Measurements from ENCODE around the gene MAFG. TPM values are rescaled to one million over a fixed set of nuclear protein-coding genes. Genes with fewer than 3 reads are reported as not detected.

The MAFG gene
- total and polyA plus RNA-seq, 2 of the 13 experiments (the other 11 are each of a cell fraction or from before 2014, with no cell fraction given) = 14.5 to 20.0 TPM

- peak; percentile 68; the same call in 1 of the 2 replicates for TF ChIP-seq MEIS2 (CRISPR knock-in tag; IDR thresholded peaks at IDR 0.05)
- TF ChIP-seq SNRNP70 (IDR thresholded peaks at IDR 0.05; ENCODE audit: low read depth, low read length) = no peak
- TF ChIP-seq ZNF33B (CRISPR knock-in tag; IDR thresholded peaks at IDR 0.05) = peak; percentile 91
- no peak for TF ChIP-seq ATF5 (CRISPR knock-in tag; IDR thresholded peaks at IDR 0.05; ENCODE audit: low read depth)
- 0 out of 2 replicates have a peak, but pooled peaks have one; percentile 13 for TF ChIP-seq NCOA1 (CRISPR knock-in tag; IDR thresholded peaks at IDR 0.05)
- peak; percentile 52; the same call in 1 of the 2 replicates for TF ChIP-seq KMT2A (CRISPR knock-in tag; IDR thresholded peaks at IDR 0.05)
- 0 out of 2 replicates have a peak, but pooled peaks have one; percentile 43 for TF ChIP-seq MIER2 (CRISPR knock-in tag; IDR thresholded peaks at IDR 0.05)
- TF ChIP-seq ZNF678 (CRISPR knock-in tag; IDR thresholded peaks at IDR 0.05) = no peak
- peak; percentile 80 for TF ChIP-seq ZNF333 (CRISPR knock-in tag; IDR thresholded peaks at IDR 0.05; ENCODE audit: borderline replicate concordance)
- no peak for TF ChIP-seq CHD4 (IDR thresholded peaks at IDR 0.05; ENCODE audit: borderline replicate concordance, low read length)
- TF ChIP-seq, protein P1, sequence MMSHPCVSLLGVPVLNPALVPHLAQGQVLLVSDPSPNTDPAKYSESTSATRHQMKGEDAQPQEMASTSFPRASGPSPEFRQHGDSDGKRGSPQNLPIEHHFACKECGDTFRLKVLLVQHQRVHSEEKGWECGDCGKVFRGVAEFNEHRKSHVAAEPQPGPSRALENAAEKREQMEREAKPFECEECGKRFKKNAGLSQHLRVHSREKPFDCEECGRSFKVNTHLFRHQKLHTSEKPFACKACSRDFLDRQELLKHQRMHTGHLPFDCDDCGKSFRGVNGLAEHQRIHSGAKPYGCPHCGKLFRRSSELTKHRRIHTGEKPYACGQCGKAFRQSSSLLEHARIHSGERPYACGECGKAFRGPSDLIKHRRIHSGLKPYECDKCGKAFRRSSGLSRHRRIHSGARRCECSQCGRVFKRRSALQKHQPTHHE (CRISPR knock-in tag; IDR thresholded peaks at IDR 0.05; ENCODE audit: borderline replicate concordance) = peak; percentile 95; the same call in 1 of the 2 replicates
- TF ChIP-seq BCLAF1 (IDR thresholded peaks at IDR 0.05) = no peak
- TF ChIP-seq ZNF567 (CRISPR knock-in tag; IDR thresholded peaks at IDR 0.05; ENCODE audit: borderline replicate concordance) = peak; percentile 82; the same call in 1 of the 2 replicates
- peak; percentile 88; the same call in 1 of the 2 replicates for TF ChIP-seq ISX (CRISPR knock-in tag; conservative IDR thresholded peaks at IDR 0.05)
- TF ChIP-seq HOXA9 (CRISPR knock-in tag; IDR thresholded peaks at IDR 0.05; ENCODE audit: borderline replicate concordance) = no peak
- TF ChIP-seq KDM4B (CRISPR knock-in tag; IDR thresholded peaks at IDR 0.05) = peak; percentile 81; the same call in 1 of the 2 replicates
- TF ChIP-seq ZNF619 (CRISPR knock-in tag; IDR thresholded peaks at IDR 0.05) = peak; percentile 86; the same call in 1 of the 2 replicates
- no peak for TF ChIP-seq GABPA (IDR thresholded peaks at IDR 0.05; ENCODE audit: low read depth, low read length)
- no peak for TF ChIP-seq GABPA (CRISPR knock-in tag; IDR thresholded peaks at IDR 0.05; ENCODE audit: low read depth)
- no peak for TF ChIP-seq ZBTB44 (CRISPR knock-in tag; IDR thresholded peaks at IDR 0.05)
- no peak for TF ChIP-seq THYN1 (CRISPR knock-in tag; IDR thresholded peaks at IDR 0.05; ENCODE audit: borderline replicate concordance, low read depth)
- TF ChIP-seq HMGA1 (CRISPR knock-in tag; conservative IDR thresholded peaks at IDR 0.05) = no peak
- no peak for TF ChIP-seq ZNF703 (CRISPR knock-in tag; IDR thresholded peaks at IDR 0.05; ENCODE audit: borderline replicate concordance)
These were observed at the start of gene MAFG (continued) for GRCh38 chr17:81927653-81928543.

Data from HepG2 (cell line).